ENCODE data around the gene LMTK3. TPM values are rescaled to one million over a fixed set of nuclear protein-coding genes. Genes with fewer than 3 reads are reported as not detected.

Gene LMTK3
- total and polyA plus RNA-seq, 2 of the 13 experiments (the other 11 are each of a cell fraction or from before 2014, with no cell fraction given), result 0.18 to 0.29 TPM

GRCh38 chr19:48496959-48497727 lies 14.5 kb downstream of the LMTK3 start (continued):
- no peak for TF ChIP-seq CEBPB (IDR thresholded peaks at IDR 0.05; ENCODE audit: borderline replicate concordance, low read depth, low read length)
- no peak for TF ChIP-seq SNRNP70 (IDR thresholded peaks at IDR 0.05; ENCODE audit: low read depth, low read length)
- TF ChIP-seq SCMH1 (CRISPR knock-in tag; IDR thresholded peaks at IDR 0.05; ENCODE audit: borderline replicate concordance), result no peak
- TF ChIP-seq BCLAF1 (IDR thresholded peaks at IDR 0.05), result no peak
- TF ChIP-seq HNF1B (CRISPR knock-in tag; IDR thresholded peaks at IDR 0.05), result no peak
- 0 out of 2 replicates have a peak, but pooled peaks have one; percentile 33 for TF ChIP-seq ZNF644 (CRISPR knock-in tag; IDR thresholded peaks at IDR 0.05; ENCODE audit: low read depth)
- no peak for TF ChIP-seq ZNF329 (CRISPR knock-in tag; IDR thresholded peaks at IDR 0.05; ENCODE audit: low read depth)
- no peak for TF ChIP-seq ZNF678 (CRISPR knock-in tag; IDR thresholded peaks at IDR 0.05)
- TF ChIP-seq ZNF687 (CRISPR knock-in tag; IDR thresholded peaks at IDR 0.05), result peak; percentile 80
- 0 out of 2 replicates have a peak, but pooled peaks have one; percentile 20 for TF ChIP-seq UBTF (CRISPR knock-in tag; IDR thresholded peaks at IDR 0.05)
- no peak for TF ChIP-seq REL (CRISPR knock-in tag; conservative IDR thresholded peaks at IDR 0.05)
- TF ChIP-seq TBX2 (CRISPR knock-in tag; IDR thresholded peaks at IDR 0.05; ENCODE audit: borderline replicate concordance), result peak; percentile 73
- no peak for TF ChIP-seq CREBL2 (CRISPR knock-in tag; IDR thresholded peaks at IDR 0.05; ENCODE audit: borderline replicate concordance)

Measured in HepG2 (cell line).